ENCODE data around the gene PPP2R5A. TPM values are rescaled to one million over a fixed set of nuclear protein-coding genes. Genes with fewer than 3 reads are reported as not detected.
A peak's percentile ranks its signal among the peaks of the same experiment; 100 is the strongest.

The PPP2R5A gene
- polyA plus RNA-seq, 3 donors, result 28.1 to 38.4 (median 31.1) TPM

- H3K9ac ChIP-seq (ENCODE audit: insufficient read depth, low read length, poor library complexity, severe bottlenecking), result no peak overlapping the region
- intact Hi-C loops (cut with micrococcal nuclease), result loop anchor here in 1 of 2 donors (5.0 kb wide), 1 partner anchor 233 kb away; no protein-coding TSS in a partner anchor
- TF ChIP-seq CTCF (IDR thresholded peaks at IDR 0.05), result no peak
- H3K9me3 ChIP-seq (replicated peaks in 1 of 2; ENCODE audit: control insufficient read depth in 1 of 2, insufficient read depth in 1 of 2, low read length in 2 of 2), result no peaks in the 10 kb centered on the region
- H3K36me3 ChIP-seq (replicated peaks in 1 of 2; ENCODE audit: control insufficient read depth in 1 of 2, insufficient read depth in 2 of 2, low read length in 2 of 2), result no peaks in the 10 kb centered on the region
- peak overlapping the region in 1 of 7 donors; percentile 6 for H3K27ac Mint-ChIP-seq
- no peaks in the 10 kb centered on the region for H3K27me3 ChIP-seq (ENCODE audit: control insufficient read depth in 2 of 2, insufficient read depth in 2 of 2, low read length in 2 of 2)
- peaks cover 89% of the 10 kb centered on the region for H4K20me1 ChIP-seq (ENCODE audit: insufficient read depth, low read length)
- peaks cover 59% of the 10 kb centered on the region for H3K4me1 Mint-ChIP-seq
- peaks cover 11 to 19% of the 10 kb centered on the region in 2 donors for H3K36me3 Mint-ChIP-seq
- no peak for DNase-seq
- H3K4me3 Mint-ChIP-seq, result no peak overlapping the region
- no peak overlapping the region for H3K4me2 ChIP-seq (replicated peaks; ENCODE audit: extremely low read depth, low read length, poor library complexity, severe bottlenecking)
- H3K4me1 ChIP-seq (ENCODE audit: control insufficient read depth in 1 of 2, insufficient read depth in 2 of 2, low read length in 2 of 2), result peaks cover 30 to 44% of the 10 kb centered on the region in 2 donors
- H3K9me3 Mint-ChIP-seq, result no peaks in the 10 kb centered on the region
- H2AFZ ChIP-seq (ENCODE audit: insufficient read depth, low read depth, low read length, poor library complexity, severe bottlenecking), result no peak overlapping the region
- H3K79me2 ChIP-seq (ENCODE audit: insufficient read depth, low read length), result peaks cover 88% of the 10 kb centered on the region
- H3K27ac ChIP-seq (ENCODE audit: low read depth in 1 of 2, low read length in 2 of 2), result no peak overlapping the region
- no peak overlapping the region for H3K4me3 ChIP-seq (replicated peaks in 1 of 3; ENCODE audit: low read depth in 2 of 3, low read length in 3 of 3)
- 95% methylated on average over 2 of the region's 3 CpGs for WGBS (ENCODE audit: insufficient coverage)
- H3K27me3 Mint-ChIP-seq (ENCODE audit: low read depth in 3 of 3), result no peaks in the 10 kb centered on the region
Observed at GRCh38 chr1:212294983-212295382, 9.8 kb downstream of the PPP2R5A start.

- intact Hi-C loops (cut with micrococcal nuclease), result no loop called here
Observed at GRCh38 chr1:212295579-212295978, 10.4 kb downstream of the PPP2R5A start.

More at GRCh38 chr1:212295579-212295978, 10.4 kb downstream of the PPP2R5A start:
- Histone ChIP-seq H2AFZ (ENCODE audit: insufficient read depth, low read depth, low read length, poor library complexity, severe bottlenecking) (no peak overlapping the region), H4K20me1 (ENCODE audit: insufficient read depth, low read length) (peaks cover 89% of the 10 kb centered on the region), H3K9ac (ENCODE audit: insufficient read depth, low read length, poor library complexity, severe bottlenecking) (no peak overlapping the region), H3K4me1 (ENCODE audit: control insufficient read depth in 1 of 2, insufficient read depth in 2 of 2, low read length in 2 of 2) (peaks cover 28 to 38% of the 10 kb centered on the region in 2 donors), H3K79me2 (ENCODE audit: insufficient read depth, low read length) (peaks cover 88% of the 10 kb centered on the region), H3K27me3 (ENCODE audit: control insufficient read depth in 2 of 2, insufficient read depth in 2 of 2, low read length in 2 of 2) (no peaks in the 10 kb centered on the region), H3K36me3 (replicated peaks in 1 of 2; ENCODE audit: control insufficient read depth in 1 of 2, insufficient read depth in 2 of 2, low read length in 2 of 2) (no peaks in the 10 kb centered on the region), H3K4me2 (replicated peaks; ENCODE audit: extremely low read depth, low read length, poor library complexity, severe bottlenecking) (no peak overlapping the region), H3K9me3 (replicated peaks in 1 of 2; ENCODE audit: control insufficient read depth in 1 of 2, insufficient read depth in 1 of 2, low read length in 2 of 2) (no peaks in the 10 kb centered on the region), H3K4me3 (replicated peaks in 1 of 3; ENCODE audit: low read depth in 2 of 3, low read length in 3 of 3) (no peak overlapping the region), H3K27ac (ENCODE audit: low read depth in 1 of 2, low read length in 2 of 2) (no peak overlapping the region)
- Mint-ChIP-seq H3K36me3 (peaks cover 11 to 19% of the 10 kb centered on the region in 2 donors), H3K4me3 (no peak overlapping the region), H3K4me1 (peaks cover 55% of the 10 kb centered on the region), H3K27ac (peak overlapping the region in 5 of 7 donors; percentile 3 to 55 (median 13)), H3K27me3 (ENCODE audit: low read depth in 3 of 3) (no peaks in the 10 kb centered on the region), H3K9me3 (no peaks in the 10 kb centered on the region)
- no peak for DNase-seq
- WGBS (ENCODE audit: insufficient coverage), result 90% methylated on average over 2 of the region's 2 CpGs
- TF ChIP-seq CTCF (IDR thresholded peaks at IDR 0.05), result no peak
